Measurements from ENCODE around the gene OVOL3.

The OVOL3 gene

DNA sequence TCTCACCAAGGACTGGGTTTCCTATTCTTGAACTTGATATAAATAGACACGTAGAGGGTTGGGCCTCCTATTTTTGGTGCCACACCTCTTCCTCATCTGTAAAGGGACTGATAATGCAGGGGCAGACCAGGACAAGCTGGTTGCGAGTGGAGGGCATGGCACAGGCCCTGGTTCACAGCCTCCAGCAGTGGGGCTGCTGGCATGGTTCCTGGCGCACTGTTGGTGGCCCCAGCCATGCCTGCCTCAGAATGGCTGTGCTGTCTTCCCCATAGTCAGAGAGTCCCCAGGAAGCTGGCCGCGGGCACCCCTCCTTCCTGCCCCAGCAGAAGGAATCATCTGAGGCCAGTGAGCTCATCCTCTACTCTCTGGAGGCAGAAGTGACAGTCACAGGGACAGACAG is 10.5 kb upstream of the OVOL3 start:
- no peak for DNase-seq (ENCODE audit: low read depth in 2 of 2)

DNA sequence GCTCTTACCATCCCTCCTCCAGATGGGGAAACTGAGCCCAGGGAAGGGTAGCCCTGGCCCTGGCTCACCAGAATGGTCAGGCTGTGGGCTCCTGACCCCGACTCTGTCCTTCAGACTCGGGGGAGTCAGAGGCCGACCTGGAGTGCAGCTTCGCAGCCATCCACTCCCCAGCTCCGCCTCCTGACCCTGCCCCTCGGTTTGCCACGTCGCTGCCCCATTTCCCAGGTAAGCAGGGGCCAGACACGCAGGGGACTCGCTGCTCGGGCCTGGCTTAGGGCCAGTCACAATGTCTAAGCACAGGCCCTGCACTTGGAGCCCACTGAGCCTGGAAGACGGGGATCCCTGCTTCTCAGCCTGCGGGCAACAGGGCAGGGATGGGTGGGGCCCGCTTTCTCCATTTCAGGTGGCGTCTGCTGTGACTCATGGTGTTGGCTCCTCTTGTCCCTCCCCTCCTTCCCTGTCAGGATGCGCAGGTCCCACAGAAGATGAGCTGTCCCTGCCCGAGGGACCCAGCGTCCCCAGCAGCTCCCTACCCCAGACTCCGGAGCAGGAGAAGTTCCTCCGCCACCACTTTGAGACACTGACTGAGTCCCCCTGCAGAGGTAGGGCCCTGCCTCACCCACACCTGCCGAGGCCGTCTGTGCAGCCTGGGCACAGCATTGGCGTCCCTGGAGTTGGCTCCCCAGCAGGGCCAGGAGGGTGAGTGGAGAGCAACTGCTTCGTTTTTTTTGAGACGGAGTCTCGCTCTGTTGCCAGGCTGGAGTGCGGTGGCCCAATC is 9.2 kb upstream of the OVOL3 start:
- DNase-seq (ENCODE audit: low read depth in 2 of 2): no peak

DNA sequence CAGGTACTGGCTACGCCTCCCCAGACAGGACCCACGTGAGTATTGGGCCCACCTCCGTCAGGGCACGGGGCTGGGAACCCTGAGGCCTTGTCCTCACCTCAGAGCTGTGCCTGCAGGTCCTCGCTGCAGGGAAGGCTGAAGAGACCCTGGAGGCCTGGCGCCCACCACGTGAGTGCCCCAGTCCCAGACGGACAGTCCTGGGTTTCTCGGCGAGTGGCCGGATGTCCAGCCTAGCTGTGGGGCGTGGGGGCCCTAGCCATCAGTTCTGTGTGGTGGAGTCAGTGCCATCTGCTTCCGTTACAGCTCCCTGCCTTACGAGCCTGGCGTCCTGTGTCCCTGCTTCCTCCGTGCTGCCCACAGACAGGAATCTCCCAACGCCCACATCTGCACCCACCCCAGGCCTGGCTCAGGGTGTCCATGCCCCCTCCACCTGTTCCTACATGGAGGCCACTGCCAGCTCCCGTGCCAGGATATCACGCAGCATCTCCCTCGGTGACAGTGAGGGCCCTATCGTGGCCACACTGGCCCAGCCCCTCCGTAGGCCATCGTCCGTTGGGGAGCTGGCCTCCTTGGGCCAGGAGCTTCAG is 7.8 kb upstream of the OVOL3 start:
- no peak for DNase-seq (ENCODE audit: low read depth in 2 of 2)

- DNase-seq (ENCODE audit: low read depth in 2 of 2): no peak
Measured at GRCh38 chr19:36103842-36104552, 6.9 kb upstream of the OVOL3 start.

DNA sequence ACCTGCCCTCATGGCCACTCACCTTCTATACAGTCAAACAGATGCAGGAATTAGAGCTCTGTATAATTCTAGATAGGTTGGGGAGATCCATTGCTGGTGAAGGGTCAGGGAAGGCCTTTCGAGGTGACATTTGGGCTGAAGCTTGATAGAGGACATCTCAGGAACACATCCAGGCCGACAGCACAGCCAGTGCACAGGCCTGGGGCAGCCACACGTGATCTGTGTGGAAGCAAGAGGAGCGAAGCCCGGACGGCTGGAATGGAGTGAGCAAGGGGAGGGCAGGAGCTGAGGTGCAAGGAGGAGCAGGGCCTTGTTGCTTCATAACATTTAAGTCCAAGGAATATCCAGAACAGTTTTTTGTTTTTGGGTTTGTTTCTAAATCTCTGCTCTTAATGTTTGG is 4.5 kb upstream of the OVOL3 start:
- no peak for DNase-seq (ENCODE audit: low read depth in 2 of 2)

GRCh38 chr19:36106991-36107390 is 4.0 kb upstream of the OVOL3 start:
- no peak for DNase-seq (ENCODE audit: low read depth in 2 of 2)

- DNase-seq (ENCODE audit: low read depth in 2 of 2): no peak
Measured at GRCh38 chr19:36108684-36109083, 2.3 kb upstream of the OVOL3 start.

- DNase-seq (ENCODE audit: low read depth in 2 of 2): no peak
Measured at GRCh38 chr19:36111200-36111539, 227 bp downstream of the OVOL3 start.

GRCh38 chr19:36112678-36113077 is 1.7 kb downstream of the OVOL3 start:
- no peak for DNase-seq (ENCODE audit: low read depth in 2 of 2)

- no peak for DNase-seq (ENCODE audit: low read depth in 2 of 2)
Measured at GRCh38 chr19:36113425-36113824, 2.5 kb downstream of the OVOL3 start.

DNA sequence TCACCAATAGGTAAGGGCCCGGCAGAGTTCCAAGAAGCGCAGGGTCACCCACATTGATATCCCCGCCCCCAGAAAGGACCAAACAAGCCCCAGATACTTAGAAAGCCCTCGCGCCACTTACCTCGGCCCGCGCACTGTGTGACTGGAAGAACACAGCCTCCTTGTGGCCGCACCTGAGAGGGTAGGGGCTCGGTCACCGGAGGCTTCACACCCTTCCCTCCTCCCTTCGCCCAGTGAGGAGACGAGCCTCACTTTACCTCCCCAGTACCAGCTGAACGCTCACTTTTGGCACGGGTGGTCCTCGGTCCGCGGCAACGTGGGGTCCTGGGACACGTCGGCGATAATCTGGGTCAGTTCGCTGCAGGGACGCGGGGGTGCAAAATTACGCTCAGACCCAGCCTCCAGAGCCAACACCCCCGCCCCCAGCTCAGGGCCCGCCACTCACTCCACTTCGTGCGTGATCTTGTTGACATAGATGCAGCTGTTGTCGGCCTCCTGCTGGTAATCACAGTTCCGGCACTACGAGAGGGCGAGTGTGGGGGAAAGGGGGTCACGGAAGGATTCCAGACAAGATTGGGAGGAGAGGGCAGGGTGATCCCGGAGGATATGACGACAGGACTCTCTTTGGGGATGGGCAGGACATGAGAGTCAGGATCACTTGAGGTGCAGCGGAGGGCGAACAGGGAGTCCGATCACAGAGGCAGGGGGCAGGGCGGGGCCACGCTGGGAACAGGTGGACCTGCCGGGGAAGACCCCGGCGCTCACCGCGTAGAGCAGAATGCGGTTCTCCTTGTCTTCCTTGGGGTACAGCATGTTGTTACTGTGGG is 3.2 kb downstream of the OVOL3 start:
- no peak for DNase-seq (ENCODE audit: low read depth in 2 of 2)

- DNase-seq (ENCODE audit: low read depth in 2 of 2): peak; percentile 97 to 98
Measured at GRCh38 chr19:36114721-36115452, 3.9 kb downstream of the OVOL3 start, which contains the start of gene POLR2I. Gene POLR2I, minus strand, starts transcription at chr19:36114875. Its CDS starts 19 bp downstream, at chr19:36114856.

GRCh38 chr19:36115453-36116343 is 4.8 kb downstream of the OVOL3 start, which contains the start of gene TBCB:
Gene TBCB, plus strand, starts transcription at chr19:36115468. Its CDS starts 93 bp downstream, at chr19:36115561.
- DNase-seq (ENCODE audit: low read depth in 2 of 2): peak; percentile 80

DNA sequence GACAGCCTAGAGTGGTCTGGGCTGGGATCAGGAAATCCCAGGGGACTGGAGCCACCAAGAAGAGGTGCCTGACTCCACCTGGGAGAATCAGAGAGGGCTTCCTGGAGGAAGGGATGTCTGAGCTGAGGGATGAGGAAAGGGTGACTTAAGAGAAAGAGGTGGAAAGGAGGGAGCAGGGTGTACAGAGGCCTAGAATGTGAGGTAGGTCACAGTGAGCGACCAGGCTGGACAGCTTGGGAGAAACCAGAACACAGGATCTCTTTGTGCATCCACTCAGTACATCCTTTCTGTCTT is 5.3 kb downstream of the OVOL3 start:
- DNase-seq (ENCODE audit: low read depth in 2 of 2): no peak

DNA sequence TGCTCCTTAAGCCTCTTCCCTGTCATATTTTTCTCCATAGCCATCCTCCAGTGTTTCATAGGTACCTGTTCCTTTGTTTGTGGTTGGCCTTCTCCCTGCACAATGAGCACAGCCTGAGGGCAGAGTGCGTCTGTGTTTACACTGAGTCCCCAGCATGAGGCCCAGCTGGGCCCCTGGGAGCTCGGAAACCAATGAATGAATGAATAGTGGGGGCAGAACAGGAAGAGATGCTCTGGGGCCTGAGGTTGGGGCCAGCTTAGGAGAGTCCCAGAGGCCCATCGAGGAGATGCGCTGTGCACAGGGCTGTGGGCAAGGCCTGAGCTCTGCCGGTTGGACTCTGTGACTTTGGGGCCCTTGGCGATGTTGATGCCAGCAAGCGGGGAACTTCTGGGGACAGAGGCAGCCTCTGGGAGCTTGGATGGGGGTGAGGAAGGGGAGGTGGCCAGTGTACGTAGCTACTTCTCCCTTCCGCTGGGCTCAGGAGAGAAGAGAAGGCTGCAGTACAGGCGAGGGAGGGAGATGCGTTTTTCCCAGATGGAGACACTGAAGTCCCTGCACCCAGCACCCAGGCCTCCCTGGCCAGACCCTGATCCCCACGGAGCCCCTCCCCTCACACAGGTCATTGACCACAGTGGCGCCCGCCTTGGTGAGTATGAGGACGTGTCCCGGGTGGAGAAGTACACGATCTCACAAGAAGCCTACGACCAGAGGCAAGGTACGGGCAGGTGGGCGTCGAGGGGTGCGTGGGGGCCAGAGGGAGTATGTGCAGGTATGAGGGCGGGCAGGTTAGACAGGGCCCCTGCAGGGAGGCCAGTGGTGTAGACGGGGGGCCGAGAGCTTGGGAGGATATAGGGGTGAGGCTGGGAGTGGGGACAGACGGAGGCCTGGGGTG is 9.4 kb downstream of the OVOL3 start:
- DNase-seq (ENCODE audit: low read depth in 2 of 2): no peak

- DNase-seq (ENCODE audit: low read depth in 2 of 2): no peak
Measured at GRCh38 chr19:36120984-36121358, 10.0 kb downstream of the OVOL3 start.

GRCh38 chr19:36121486-36122124 is 10.7 kb downstream of the OVOL3 start:
- no peak for DNase-seq (ENCODE audit: low read depth in 2 of 2)

- DNase-seq (ENCODE audit: low read depth in 2 of 2): no peak
Measured at GRCh38 chr19:36125557-36125956, 14.6 kb downstream of the OVOL3 start.

DNA sequence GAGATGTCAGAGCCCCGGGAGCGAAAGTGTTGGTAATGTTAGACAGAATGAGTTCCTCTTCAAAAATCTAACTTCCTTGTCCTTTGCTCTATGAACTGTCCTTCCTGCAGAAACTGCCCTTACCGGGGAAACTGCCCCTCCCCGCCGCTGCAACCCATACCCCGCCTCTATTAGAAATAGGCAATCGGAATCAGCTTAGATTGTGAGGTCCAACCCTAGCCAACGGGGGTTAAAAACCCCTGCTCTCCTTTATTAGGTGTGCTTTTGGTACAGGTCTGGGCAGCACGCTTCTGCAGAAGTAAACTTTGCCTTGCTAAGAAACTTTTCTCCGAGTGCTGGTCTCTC is 17.4 kb downstream of the OVOL3 start:
- no peak for DNase-seq (ENCODE audit: low read depth in 2 of 2)
